ENCODE data around the gene LYZL1. TPM values are rescaled to one million over a fixed set of nuclear protein-coding genes. Genes with fewer than 3 reads are reported as not detected.
A peak's percentile ranks its signal among the peaks of the same experiment; 100 is the strongest.
"Not testable (repeated sequence)": the region's sequence is repeated elsewhere in the genome, so short reads cannot be mapped to it uniquely, and the experiment has no call there.

The LYZL1 gene
- total RNA-seq, 6 experiments from 2014 or later = not detected

DNA sequence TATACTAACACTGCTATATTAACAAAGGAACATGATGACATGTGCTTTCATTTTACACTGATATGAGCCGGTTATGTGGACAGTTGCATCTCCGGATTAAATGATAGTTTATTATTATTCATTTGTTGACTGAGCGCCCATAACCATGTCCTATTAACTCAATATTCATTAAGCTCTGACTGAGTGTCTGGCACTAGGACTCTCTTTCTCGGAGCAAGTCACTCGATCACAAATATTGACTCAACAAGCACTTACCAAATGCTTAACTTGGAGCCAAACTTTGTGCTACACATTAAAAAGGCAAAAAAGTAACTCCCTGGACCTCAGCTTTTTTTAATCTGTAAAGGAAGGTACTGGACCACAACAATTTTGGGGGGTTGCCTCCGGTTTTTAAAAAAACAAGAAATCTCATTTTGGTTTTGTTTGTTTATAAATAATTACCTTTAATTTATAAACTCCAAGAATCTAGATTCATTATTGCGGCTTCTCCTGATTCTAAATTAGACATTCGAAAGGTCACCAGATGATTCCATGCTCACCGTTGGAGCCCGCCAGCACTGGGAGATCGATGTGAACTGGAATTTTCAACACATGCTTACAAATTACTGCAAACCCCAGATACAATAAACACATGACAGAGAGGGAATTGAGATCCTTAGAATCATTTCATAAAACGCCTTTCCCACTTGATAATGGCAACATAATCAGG is 8.9 kb upstream of the LYZL1 start:
- H3K36me3 ChIP-seq = no peaks in the 10 kb centered on the region
- WGBS (ENCODE audit: insufficient coverage, low coverage, low lambda C conversion rate, missing lambda C conversion rate) = 50% methylated on average over 12 of the region's 12 CpGs
- ATAC-seq = peak; percentile 65 to 91 (median 89)

GRCh38 chr10:29280488-29280840 is 8.4 kb upstream of the LYZL1 start:
- ATAC-seq (no peak), DNase-seq (no peak)
- H3K4me3 ChIP-seq = no peak overlapping the region
- no peaks in the 10 kb centered on the region for H3K36me3 ChIP-seq
- H3K9me3 ChIP-seq = no peaks in the 10 kb centered on the region
- intact Hi-C loops (cut with DNase I) = no loop called here
- TF ChIP-seq POLR2A (IDR thresholded peaks at IDR 0.05) = no peak
- TF ChIP-seq, protein P1, sequence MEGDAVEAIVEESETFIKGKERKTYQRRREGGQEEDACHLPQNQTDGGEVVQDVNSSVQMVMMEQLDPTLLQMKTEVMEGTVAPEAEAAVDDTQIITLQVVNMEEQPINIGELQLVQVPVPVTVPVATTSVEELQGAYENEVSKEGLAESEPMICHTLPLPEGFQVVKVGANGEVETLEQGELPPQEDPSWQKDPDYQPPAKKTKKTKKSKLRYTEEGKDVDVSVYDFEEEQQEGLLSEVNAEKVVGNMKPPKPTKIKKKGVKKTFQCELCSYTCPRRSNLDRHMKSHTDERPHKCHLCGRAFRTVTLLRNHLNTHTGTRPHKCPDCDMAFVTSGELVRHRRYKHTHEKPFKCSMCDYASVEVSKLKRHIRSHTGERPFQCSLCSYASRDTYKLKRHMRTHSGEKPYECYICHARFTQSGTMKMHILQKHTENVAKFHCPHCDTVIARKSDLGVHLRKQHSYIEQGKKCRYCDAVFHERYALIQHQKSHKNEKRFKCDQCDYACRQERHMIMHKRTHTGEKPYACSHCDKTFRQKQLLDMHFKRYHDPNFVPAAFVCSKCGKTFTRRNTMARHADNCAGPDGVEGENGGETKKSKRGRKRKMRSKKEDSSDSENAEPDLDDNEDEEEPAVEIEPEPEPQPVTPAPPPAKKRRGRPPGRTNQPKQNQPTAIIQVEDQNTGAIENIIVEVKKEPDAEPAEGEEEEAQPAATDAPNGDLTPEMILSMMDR (IDR thresholded peaks at IDR 0.05) = no peak
- peaks cover 0 to 4% (median 0%) of the 10 kb centered on the region in 4 donors for H3K4me1 ChIP-seq
- 40% methylated on average over 3 of the region's 3 CpGs for WGBS (ENCODE audit: insufficient coverage, low coverage, low lambda C conversion rate, missing lambda C conversion rate)
- no peaks in the 10 kb centered on the region for H3K27me3 ChIP-seq
- peak overlapping the region in 1 of 3 donors; percentile 48 for H3K27ac ChIP-seq

More for the DNA sequence above, 8.9 kb upstream of the LYZL1 start:
- peak overlapping the region in 1 of 3 donors; percentile 48 for H3K27ac ChIP-seq
- DNase-seq = peak in 1 of 3 donors; percentile 49
- intact Hi-C loops (cut with DNase I) = no loop called here
- H3K4me3 ChIP-seq = peak overlapping the region in 1 of 3 donors; percentile 19
- peaks cover 0 to 4% (median 0%) of the 10 kb centered on the region in 4 donors for H3K4me1 ChIP-seq
- no peak for TF ChIP-seq POLR2A (IDR thresholded peaks at IDR 0.05)
- TF ChIP-seq, protein P1 (IDR thresholded peaks at IDR 0.05) = no peak
- no peaks in the 10 kb centered on the region for H3K27me3 ChIP-seq
- no peaks in the 10 kb centered on the region for H3K9me3 ChIP-seq

DNA sequence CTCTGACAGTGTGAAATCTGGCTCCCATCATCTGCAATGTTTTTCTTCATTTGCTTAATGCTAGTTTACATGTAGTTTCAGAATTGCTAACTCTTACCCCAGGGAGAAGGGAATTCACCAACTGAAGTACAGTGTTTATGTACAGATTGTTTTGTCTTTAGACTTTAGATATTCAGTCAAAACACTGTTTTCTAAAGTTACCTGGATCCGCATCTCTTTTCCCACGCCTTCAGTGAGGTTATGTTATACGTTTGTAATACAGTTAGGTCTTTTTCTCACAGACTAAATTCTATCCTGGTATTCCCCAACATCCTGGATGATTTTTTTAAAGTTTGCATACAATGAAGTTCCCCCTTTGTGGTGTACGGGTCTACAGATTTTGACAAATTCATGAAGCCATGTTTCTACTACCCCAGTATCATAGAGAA is 3.2 kb upstream of the LYZL1 start:
- H3K27me3 ChIP-seq = no peaks in the 10 kb centered on the region
- H3K9me3 ChIP-seq = no peaks in the 10 kb centered on the region
- DNase-seq = no peak
- ATAC-seq = no peak
- WGBS (ENCODE audit: insufficient coverage, low coverage, low lambda C conversion rate, missing lambda C conversion rate) = 70% methylated on average over 4 of the region's 4 CpGs
- TF ChIP-seq, protein P1 (IDR thresholded peaks at IDR 0.05) = no peak
- no peak for TF ChIP-seq POLR2A (IDR thresholded peaks at IDR 0.05)
- H3K4me3 ChIP-seq = no peak overlapping the region
- no peak overlapping the region for H3K27ac ChIP-seq
- no peaks in the 10 kb centered on the region for H3K4me1 ChIP-seq
- no peaks in the 10 kb centered on the region for H3K36me3 ChIP-seq
- intact Hi-C loops (cut with DNase I) = no loop called here

- Histone ChIP-seq H3K36me3 (no peaks in the 10 kb centered on the region), H3K27me3 (no peaks in the 10 kb centered on the region), H3K9me3 (no peaks in the 10 kb centered on the region), H3K4me1 (no peaks in the 10 kb centered on the region), H3K27ac (no peak overlapping the region), H3K4me3 (no peak overlapping the region)
- ATAC-seq = no peak
- TF ChIP-seq POLR2A (IDR thresholded peaks at IDR 0.05) = no peak
- TF ChIP-seq, protein P1 (IDR thresholded peaks at IDR 0.05) = no peak
- no peak for DNase-seq
- intact Hi-C loops (cut with DNase I) = no loop called here
- WGBS (ENCODE audit: insufficient coverage, low coverage, low lambda C conversion rate, missing lambda C conversion rate) = 71% methylated on average over 4 of the region's 4 CpGs
Observed at GRCh38 chr10:29287635-29288034, 1.2 kb upstream of the LYZL1 start.

DNA sequence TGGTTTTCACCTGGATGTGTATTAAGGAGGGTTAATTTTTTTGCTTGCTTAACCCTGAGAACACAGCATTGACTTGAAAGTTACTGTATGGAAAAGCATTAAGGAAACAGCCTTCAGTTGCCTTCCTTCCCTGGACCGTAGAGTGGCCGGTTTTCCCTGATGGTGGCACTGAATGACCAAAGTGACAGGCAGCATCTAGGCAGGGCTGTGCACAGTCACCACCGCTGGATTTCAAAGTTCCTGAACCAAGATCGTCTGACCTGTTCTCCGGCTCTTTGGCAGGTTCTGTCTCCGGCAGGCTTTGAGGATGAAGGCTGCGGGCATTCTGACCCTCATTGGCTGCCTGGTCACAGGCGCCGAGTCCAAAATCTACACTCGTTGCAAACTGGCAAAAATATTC is 2.7 kb downstream of the LYZL1 start:
- 71% methylated on average over 2 of the region's 10 CpGs for WGBS (ENCODE audit: insufficient coverage, low coverage, low lambda C conversion rate, missing lambda C conversion rate)
- H3K36me3 ChIP-seq; DNase-seq; intact Hi-C loops (cut with DNase I); H3K4me3 ChIP-seq; H3K27ac ChIP-seq; H3K27me3 ChIP-seq; H3K4me1 ChIP-seq; H3K9me3 ChIP-seq; ATAC-seq: not testable (repeated sequence)

- H3K27ac ChIP-seq; ATAC-seq; intact Hi-C loops (cut with DNase I); H3K27me3 ChIP-seq; H3K36me3 ChIP-seq; H3K4me1 ChIP-seq; DNase-seq; H3K9me3 ChIP-seq; H3K4me3 ChIP-seq: not testable (repeated sequence)
- WGBS (ENCODE audit: insufficient coverage, low coverage, low lambda C conversion rate, missing lambda C conversion rate) = 72% methylated on average over 2 of the region's 13 CpGs
Observed at GRCh38 chr10:29292406-29292805, 3.5 kb downstream of the LYZL1 start.

Measured in right lobe of liver (tissue), 6 donors.